GM19324 (cell line): ENCODE measurements around the gene CDH23.

Source experiments
- ATAC-seq: cut with Tn5 transposase; IDR thresholded peaks from one replicate; pipeline ENCODE4 v1.9.1; 2021; ENCODE audit warnings: mild to moderate bottlenecking, moderate library complexity; ENCODE audit not compliant: unreplicated experiment, low FRiP score

CDH23 gene

DNA sequence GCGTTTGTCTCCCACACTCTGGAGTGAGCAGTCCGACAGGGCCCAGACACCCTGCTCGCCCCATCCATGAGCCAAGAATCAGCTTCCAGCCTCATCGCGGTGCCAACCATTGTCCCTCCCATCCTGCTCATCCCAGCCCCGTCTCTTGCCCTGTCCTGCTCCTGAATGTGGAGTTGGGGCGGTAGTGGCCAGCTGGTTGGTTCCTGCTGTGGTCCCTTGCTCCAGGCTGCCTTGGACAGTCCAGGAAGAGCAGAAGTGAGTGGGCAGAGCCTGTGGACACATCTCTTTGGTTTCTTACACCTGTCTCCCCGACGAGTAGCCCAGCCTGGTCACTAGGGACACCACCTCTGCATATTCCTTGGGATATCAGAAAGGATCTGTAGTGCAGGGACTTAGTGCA lies 63.9 kb downstream of the CDH23 start:
- no peak for ATAC-seq

DNA sequence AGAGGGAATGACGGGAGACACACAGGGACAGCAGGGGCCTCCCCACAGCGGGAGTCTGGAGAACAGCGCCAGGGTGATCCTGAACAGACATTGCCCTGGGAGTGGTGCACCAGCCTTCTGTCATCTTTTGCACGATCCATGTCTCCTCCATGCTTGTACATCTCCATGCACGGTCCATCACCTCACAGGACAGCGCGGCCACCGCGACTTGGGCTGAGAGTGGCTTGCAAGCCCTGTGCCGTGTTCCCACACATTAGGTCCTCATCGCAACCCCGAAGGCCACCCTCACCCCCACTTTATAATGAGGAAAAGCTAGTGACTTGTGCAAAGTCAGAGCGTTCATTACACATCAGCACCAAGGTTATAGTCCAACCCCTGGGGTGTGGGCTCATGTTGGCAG lies 64.7 kb downstream of the CDH23 start:
- ATAC-seq: no peak

DNA sequence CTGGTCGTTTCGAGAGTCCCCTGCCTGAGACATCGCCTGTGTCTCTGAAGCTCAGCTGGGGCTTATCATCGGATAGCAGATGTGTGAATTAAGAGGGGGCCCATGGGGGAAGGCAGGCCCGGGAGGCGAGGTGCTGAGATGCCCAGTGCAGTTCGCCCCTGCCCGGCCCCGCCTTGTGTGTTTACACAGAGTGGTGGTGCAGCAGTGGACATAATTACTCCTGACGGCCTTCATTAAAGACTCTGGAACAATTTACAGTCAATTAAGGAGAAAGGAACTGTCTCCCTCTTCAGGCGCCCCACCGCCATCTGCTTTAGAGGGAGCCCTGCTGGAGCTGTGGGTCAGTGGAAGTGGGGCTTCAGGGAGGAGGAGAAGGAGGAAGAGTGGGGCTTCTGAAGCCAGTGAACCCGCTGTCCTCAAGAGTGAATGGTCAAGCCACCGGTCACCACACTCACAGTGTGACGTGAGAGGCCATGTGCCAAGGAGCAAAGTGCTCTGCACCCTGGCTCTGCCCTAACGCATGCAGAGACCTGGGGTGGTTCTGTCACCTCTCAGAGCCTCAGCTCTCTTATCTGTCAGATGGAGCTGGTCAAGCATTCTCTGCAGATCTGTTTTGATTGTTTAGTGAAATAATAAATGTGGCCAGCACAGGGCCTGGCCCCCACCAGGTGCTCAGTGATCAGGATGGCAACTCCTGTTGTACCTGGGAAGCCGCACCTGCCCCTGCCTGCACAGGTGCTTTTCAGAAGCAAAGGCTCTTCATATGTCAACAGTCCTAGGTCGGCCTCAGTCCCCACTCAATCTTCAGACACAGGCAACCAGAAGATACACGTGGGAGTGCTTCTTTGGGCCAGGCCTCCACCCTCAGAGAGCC lies 65.6 kb downstream of the CDH23 start:
- no peak for ATAC-seq

DNA sequence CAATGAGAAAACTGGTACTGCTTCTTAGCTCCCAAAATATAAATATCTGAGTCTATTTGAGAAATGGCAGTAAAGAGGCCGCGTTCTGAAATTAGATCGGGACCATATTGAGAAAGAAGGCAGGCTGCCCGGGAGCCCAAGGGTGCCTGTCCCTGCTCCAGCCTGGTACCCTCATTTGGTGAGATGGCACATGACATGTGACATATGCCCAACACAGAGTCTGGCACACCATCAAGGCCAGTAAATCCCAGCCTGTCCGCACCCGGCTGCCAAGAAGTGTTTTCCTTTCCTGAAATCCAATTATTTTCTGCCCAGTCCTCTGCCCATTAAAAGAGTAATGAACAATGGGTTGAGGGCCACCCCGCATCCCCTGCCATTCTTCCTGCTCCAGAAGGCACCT lies 66.4 kb downstream of the CDH23 start:
- no peak for ATAC-seq

DNA sequence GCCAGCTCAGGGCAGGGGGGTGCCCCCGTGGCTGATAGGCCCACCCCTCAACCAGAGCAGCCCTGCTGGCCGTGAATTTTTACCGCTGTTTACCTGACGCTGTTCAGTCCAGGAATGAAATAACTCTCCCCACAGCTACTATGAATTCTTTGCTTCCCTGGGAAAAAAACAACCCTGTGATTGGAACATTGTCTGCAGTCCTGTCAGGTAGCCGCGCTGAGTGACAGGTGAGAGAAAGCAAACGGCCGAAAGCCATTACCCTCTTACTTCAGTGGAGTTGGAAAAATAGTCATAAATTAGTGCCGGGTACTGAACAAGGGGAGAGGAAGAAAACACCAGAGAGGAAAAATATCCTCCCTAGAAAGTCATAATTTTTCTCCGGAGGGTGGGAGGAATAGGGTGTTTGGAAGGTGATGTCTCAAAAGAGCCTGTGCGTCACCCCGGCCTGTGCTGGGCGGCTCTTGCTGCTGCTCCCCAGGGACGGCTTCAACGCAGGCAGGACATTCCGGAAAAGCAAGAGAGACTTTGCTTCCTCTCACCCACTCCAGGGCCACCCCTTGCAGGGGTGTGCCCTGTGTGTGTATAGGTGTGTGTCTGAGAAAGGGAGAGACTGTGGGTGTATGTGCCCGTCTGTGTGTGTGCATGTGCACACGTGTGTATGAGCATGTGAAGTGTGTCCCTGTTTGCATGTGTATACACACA lies 69.0 kb downstream of the CDH23 start:
- ATAC-seq: no peak

DNA sequence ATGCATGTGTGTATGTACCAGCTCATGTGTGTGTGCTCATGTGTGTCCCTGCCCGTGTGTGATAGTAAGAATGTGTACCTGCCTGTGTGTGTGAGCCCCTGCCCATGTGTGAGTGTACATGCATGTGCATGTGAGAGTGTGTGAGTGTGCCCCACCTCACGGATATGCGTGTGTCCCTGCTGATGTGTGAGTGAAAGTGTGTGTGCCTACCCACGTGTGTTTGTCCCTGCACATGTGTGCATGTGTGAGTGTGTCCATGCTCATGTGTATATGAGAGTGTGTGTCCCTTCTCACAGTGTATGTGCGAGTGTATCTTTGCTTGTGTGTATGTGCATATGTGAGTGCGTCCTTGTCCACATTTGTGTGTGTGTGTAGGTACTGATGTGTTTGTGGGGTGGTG lies 69.6 kb downstream of the CDH23 start:
- no peak for ATAC-seq

DNA sequence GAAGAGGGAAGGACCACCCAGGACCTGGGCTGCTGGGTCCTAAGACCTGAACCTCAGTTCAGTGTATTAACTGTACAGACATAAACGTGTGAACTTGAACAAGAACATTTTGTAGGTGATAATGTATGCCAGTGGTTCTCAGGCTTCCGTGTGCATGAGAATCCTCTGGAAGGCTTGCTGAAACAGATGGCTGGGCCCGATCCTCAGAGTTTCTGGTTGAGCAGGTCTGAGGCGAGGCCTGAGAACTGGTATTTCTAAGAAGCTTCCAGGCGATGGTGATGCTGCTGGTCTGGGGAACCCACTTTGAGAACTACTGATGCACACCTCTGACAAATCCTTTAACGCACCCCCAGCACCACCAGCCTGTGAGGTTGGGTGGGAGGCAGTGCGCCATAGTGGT lies 70.4 kb downstream of the CDH23 start:
- ATAC-seq: no peak

DNA sequence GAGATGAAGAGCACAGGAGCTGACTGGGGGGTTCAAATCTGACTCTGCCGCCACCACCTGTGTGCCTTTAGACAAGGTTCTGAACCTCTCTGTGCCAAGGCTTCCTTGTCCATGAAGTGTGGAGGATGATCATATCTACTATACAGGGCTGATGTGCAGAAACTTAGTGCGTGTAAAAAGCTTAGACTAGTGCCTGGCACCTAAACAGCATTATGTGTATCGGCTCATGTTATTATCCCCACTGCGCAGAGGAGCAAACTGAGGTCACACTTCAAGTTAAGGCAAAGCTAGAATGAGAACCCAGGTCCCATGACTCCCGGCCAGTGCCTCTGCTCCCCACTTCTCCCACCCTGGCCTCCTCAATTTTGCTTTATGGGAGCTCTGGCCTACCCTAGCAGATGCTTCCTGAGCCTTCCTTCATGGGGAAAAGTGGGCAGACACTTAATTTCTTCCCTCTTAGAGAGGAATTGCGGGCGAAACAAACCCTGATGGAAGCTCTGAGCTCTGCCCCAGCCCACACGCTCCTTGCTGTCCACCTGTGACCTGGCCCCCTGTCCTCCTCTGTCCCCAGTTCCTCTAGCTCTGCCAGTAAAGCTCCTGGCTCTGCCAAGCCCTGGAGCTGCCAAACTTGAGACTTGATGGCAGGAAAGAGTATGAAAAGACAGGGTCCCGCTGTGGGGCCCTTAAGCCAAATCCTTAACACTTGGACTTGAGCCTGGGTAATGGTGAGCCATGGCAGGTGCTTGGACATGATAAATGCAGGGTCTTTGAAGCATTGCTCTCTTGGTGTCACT lies 71.0 kb downstream of the CDH23 start:
- no peak for ATAC-seq

DNA sequence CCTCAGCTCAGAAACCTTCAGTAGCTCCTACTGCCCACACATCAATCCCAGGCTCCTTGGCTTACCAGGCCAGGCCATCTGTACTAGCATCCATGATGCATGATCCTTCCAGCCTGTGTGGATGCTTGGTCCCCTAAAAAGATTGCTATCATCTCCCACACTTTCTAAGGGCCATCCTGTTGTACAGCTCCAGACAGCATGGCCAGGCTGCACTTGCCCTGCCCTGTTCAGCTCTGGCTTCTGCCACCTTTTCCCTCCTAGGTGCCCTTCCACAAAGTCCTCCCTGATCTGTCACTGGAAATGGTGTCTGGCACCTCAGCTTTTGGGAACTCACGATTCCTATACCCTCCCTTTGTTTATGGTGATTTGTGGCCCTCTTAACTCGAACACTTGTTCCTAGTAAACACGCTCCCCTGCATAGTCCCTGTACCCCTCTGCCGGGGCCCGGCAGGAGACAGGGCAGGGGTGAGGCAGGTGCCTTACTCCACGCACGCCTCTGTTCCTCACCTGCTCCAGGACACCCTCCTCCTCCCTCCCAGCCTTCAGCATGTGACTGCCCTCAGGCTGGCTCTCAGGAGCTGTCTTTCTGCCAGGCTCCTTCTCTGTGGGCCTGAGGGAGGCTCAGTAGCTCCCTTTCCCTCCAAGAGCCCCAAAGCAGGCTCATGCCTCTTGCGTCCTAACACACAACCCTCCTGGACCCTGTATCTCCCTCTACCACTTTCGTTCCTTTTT lies 71.8 kb downstream of the CDH23 start:
- no peak for ATAC-seq

DNA sequence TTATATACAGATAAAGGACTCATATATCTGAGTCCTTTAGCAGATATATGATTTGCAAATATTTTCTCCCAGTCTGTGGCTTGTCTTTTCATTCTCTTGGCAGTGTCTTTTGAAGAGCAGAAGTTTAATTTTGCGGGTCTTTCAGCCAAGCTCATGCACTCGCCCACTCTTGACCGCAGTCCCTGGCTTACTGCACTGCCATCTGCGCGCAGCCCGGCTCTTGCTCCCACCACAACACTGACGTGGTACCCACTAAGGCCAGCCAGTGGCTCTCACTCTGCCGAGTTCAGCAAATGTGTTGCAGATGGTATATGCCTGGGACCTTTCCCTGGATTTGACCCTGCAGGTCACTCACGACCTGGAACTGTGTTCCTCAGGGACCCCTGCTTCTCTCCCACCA lies 74.3 kb downstream of the CDH23 start:
- ATAC-seq: no peak

DNA sequence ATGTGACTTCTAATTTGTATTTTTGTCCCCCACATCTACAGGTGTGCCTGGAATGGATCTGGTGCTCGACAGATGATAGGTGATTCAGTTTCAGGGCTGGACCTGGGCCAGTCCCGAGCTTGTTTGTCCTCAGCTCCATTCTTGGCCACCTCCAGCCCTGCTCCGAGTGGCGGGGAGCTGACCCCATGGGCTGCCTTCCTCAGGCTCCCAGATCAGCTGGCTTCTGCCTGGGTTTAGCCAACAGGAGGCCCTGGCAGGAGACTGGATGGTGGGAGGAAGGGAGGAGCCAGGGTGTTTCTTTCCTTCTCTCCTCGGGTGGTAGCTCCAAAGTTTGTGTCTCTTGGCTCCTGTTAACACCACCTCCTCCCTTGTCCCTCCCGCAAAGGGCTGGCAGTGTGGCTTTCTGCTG lies 75.2 kb downstream of the CDH23 start:
- ATAC-seq: no peak

DNA sequence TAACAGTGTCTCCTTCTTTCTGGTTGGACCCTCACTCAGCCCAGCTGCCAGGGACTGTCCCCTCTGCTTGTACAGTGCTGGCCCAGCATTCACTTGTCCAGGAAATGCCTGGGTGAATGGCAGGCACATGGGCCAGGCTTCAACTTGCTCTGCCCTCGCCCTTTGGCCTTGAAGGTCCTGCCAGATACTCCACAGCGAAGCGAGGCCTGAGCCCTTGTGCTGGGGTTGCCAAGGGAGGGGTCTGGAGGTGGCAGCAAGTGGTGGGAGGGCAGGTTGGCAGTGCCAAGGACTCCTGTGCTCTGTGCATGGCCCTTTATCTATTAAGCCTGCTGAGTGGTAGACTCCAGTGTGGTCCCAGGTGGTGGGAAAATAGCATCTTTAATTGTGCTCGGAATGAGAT lies 75.7 kb downstream of the CDH23 start:
- ATAC-seq: no peak

DNA sequence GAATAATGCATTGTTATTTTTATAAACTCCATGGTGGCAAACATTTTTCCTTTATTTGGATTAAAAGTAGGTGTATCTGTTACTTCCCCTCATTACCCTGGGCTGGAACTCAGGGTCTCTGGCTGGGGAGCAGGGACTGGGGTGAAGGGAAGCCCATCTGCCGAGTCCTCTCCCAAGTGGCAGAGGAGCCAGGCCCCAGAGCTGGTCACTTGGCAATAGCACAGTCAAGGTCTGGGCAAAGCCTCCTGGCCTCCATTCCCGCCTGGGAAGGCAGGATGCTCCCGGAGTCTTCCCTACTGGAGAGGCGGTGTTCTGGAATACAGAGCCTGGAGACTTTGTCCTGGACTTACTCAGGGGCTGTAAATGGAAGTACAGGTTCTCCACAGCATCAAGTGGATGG lies 76.2 kb downstream of the CDH23 start:
- ATAC-seq: no peak

DNA sequence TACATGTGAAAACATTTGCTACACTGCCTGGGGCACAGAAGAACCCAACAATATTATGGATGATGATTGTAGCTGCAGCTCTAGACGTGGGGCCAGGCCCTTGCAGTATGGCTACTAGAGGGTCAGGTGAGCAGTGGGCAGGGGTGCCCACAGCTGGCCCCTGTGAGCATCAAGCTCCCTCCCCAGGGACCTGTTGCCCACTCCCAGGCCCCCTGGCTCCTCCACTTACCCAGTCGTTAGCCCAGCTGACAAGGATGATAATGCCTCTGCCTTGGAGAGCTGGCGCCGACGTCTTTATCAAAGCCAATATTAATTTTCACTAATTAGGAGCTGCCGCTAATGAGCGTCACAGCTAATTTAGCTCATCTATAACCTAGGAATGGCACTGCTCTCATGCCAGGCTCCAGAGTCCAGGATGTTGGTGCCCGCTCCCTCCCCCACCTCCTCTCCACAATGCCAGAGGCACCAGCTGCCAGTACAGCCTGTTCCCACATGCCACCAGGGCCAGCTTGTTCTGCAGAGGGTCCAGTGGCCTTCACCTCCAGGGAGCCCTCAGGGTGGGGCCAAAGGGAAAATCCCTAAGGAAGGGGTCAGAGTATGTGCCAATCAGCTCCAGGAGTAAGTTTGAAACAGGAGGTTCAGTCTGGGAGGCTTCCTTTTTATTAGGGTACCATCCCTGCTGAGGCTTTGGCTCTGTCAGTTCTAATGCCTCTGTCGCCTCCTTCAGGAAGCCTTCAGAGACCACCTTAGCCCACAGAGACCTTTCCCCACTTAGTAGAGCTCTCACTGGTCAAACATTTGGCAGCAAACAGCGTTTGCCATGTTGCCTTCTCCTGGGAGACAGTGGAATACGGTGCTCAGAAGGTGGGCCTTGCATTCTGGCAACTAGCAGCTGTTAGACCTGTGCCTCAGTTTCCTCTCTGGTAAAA lies 77.2 kb downstream of the CDH23 start:
- no peak for ATAC-seq

DNA sequence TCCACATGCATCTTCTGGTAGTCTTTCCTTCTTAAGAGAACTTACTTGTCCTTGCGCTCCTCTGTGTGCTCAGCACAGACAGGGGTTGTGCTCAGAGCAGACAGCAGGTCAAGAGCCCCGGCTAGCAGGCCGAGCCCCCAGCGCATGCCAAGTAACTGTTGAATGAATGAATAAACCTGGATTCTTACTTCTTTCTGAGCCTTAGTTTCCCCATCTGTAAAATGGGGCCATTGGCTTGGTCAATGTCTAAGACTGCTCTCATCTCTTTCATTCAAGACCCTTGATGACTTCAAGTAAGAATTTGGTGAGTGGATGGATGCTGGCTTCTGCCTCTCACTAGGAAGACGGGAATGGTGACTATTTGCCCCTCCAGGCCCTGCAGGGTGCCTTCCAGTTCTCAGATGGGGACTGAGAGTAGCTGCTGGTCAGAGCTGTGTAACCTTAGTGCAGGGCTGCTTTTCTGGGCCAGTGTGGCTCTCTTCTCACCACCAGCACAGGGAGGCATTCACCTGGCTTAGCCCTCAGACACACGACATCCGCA lies 78.1 kb downstream of the CDH23 start:
- ATAC-seq: no peak

DNA sequence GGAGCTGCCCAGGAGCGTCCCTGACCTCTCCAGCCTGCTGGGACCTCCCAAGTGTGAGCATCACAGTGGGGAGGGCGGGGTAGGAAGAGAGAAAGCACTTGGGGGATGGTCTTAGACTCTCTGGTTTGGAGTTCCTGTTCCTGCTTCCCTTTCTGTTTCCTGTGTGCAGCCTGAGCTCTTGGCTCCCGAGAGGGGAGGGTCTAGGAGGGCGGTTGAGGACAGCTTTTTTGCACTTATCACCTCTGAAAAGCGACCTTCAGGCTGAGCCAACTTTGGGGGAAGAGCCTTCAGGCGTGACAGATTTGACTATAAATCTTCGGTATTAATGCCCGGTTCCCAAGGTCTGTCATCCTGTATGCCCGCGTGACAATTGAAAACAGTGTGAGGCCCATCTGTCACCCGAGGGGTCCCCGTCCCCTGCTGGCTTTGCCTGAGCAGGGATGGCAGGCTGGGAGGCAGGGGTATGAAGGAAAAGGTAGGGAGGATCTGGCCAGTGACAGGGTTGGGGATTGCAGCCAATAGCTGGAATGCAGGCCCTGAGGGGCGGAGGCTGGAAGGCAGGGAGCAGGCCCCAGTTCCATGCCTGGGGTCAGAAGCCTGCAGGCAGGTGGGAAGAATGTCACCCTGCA lies 78.6 kb downstream of the CDH23 start:
- ATAC-seq: no peak

DNA sequence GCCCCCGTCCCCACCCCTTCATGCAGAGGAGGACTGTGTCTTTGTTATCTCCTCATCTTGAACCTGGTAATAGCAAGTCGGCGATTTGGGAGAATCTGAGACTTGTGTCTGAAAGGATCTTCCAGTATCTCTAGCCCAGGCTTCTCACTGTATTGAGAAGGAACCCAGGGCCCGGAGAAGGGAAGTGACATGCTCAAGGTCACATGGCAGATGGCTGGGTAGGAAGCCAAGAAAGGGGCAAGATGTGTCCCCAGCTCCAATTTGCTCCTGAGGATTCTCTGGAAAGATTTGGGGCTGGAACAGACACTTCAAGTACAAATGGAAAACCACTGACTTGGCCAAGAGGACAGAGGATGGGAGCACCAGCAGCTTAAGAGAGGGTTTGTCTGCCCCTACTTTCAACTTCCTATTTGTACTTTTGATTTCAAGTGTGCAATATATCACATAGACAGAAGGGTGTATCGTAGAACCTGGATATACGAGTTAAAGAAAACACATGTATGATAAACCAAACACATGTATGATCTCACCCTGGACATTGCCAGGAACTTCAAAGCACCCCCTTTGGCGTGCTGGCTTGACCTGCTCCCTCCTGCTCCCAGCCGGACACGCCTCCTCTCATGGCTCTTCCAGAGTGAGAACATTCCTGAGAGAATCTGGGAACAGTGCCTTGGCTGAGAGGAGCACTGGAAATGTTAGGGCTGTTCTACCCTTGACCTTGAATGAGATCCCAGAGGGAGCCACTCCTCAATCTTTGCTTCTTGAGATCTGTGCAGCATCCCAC lies 79.7 kb downstream of the CDH23 start:
- no peak for ATAC-seq

DNA sequence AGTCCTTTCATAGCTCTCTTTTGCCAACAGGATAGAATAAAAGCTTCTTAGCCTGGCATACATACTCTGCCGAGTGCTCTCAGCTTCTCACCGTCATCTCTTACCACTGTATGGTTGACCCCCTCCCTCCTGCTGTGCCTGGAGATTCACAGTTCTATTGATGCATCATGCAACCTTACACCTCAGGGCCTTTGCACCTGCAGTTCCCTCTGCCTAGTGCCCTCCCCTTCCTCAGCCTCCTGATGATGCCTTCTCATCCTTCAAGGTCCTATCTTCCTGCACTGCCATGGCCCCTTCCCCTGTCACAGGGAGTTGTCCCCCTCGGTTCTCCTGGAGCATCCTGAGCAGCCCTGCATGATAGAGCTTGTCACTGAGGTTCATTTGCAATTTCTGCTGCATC lies 81.5 kb downstream of the CDH23 start:
- no peak for ATAC-seq
